Activated CD8-positive, alpha-beta T cell treated with anti-CD3 and anti-CD28 coated beads for 36 hours (primary cell): ENCODE measurements around the gene GALC. TPM values are rescaled to one million over a fixed set of nuclear protein-coding genes. Genes with fewer than 3 reads are reported as not detected.

Experiments used
- ATAC-seq: fragments of 200-7000 bp; cut with Tn5 transposase; one replicate; pipeline ENCODE4 v1.10.0; 2021; ENCODE audit warnings: mild to moderate bottlenecking, moderate library complexity
- CTCF ChIA-PET: fragments of 350-600 bp; sonication (Branson Sonifier 250); formaldehyde crosslinking; loops from one replicate; lab custom pipeline; 2021; ENCODE audit warnings: antibody characterized with exemption; lab: Charles Lee
- POLR2A ChIA-PET: fragments of 350-600 bp; sonication (Branson Sonifier 250); formaldehyde crosslinking; loops from one replicate; lab custom pipeline; 2021; ENCODE audit warnings: antibody characterized with exemption; lab: Charles Lee
- DNase-seq: peaks from one replicate; pipeline ENCODE4 v3.0.0-alpha.2; 2020
- H3K27ac Mint-ChIP-seq: one replicate; pipeline ENCODE4 v1.8.0; 2021; ENCODE audit warnings: mild to moderate bottlenecking, mixed read lengths
- H3K27me3 Mint-ChIP-seq: one replicate; pipeline ENCODE4 v1.8.0; 2021; ENCODE audit warnings: mixed read lengths
- H3K36me3 Mint-ChIP-seq: one replicate; pipeline ENCODE4 v1.8.0; 2021; ENCODE audit warnings: low read depth, mixed read lengths
- H3K4me1 Mint-ChIP-seq: one replicate; pipeline ENCODE4 v1.8.0; 2021; ENCODE audit warnings: low read depth, mixed read lengths
- H3K4me3 Mint-ChIP-seq: one replicate; pipeline ENCODE4 v1.8.0; 2021; ENCODE audit warnings: mild to moderate bottlenecking, moderate library complexity, mixed read lengths
- H3K9me3 Mint-ChIP-seq: one replicate; pipeline ENCODE4 v1.8.0; 2021; ENCODE audit warnings: mixed read lengths
- CTCF ChIP-seq: fragments of 200-600 bp; IDR thresholded peaks from one replicate; pipeline ENCODE4 v1.8.0; 2022; ENCODE audit warnings: antibody characterized with exemption, mild to moderate bottlenecking
- intact Hi-C: fragments of 100-400 bp; cut with micrococcal nuclease; formaldehyde crosslinking; loops from one replicate; pipeline ENCODE4 v1.10.0; 2022
- total RNA-seq, 2 experiments: library from RNA; stranded (reverse); gene quantifications; one replicate each; pipeline ENCODE4 v1.2.3, GENCODE V29; 2021

Gene GALC
- total RNA-seq, 2 experiments from 2014 or later: 8.6 to 11.3 TPM

- H3K36me3 Mint-ChIP-seq: peaks cover 48% of the 10 kb centered on the region
- CTCF ChIA-PET: interaction anchor here (1.0 to 1.5 kb wide), 5 partner anchors 10 to 73 kb away, joined by 3 to 6 read pairs (median 3); no protein-coding TSS in a partner anchor
- H3K27ac Mint-ChIP-seq: no peak overlapping the region
- H3K4me1 Mint-ChIP-seq: peaks cover 46% of the 10 kb centered on the region
- ATAC-seq: no peak
- H3K4me3 Mint-ChIP-seq: no peak overlapping the region
- H3K27me3 Mint-ChIP-seq: no peaks in the 10 kb centered on the region
- H3K9me3 Mint-ChIP-seq: no peaks in the 10 kb centered on the region
- POLR2A ChIA-PET: interaction anchor here (1.5 to 2.9 kb wide), 4 partner anchors 9 to 25 kb away, joined by 6 to 9 read pairs (median 8); partner anchors contain the start of gene GALC
- DNase-seq: no peak
- TF ChIP-seq CTCF: no peak
- intact Hi-C loops: no loop called here
Observed at GRCh38 chr14:88017535-88017934, 24.6 kb upstream of the GALC start.

- ChIA-PET POLR2A (interaction anchor here (1.5 to 2.9 kb wide), 3 partner anchors 10 to 24 kb away, joined by 6 to 9 read pairs (median 9); partner anchors contain the start of gene GALC), CTCF (interaction anchor here (0.9 to 1.9 kb wide), 4 partner anchors 13 to 152 kb away, joined by 3 to 7 read pairs (median 3); no protein-coding TSS in a partner anchor)
- no peaks in the 10 kb centered on the region for H3K9me3 Mint-ChIP-seq
- intact Hi-C loops: no loop called here
- peaks cover 50% of the 10 kb centered on the region for H3K4me1 Mint-ChIP-seq
- H3K4me3 Mint-ChIP-seq: no peak overlapping the region
- H3K27ac Mint-ChIP-seq: no peak overlapping the region
- peaks cover 54% of the 10 kb centered on the region for H3K36me3 Mint-ChIP-seq
- no peak for TF ChIP-seq CTCF
- ATAC-seq (no peak), DNase-seq (no peak)
- no peaks in the 10 kb centered on the region for H3K27me3 Mint-ChIP-seq
Observed at GRCh38 chr14:88016768-88017167, 23.8 kb upstream of the GALC start.

- DNase-seq: peak; percentile 52
- H3K4me3 Mint-ChIP-seq: no peak overlapping the region
- H3K27ac Mint-ChIP-seq: no peak overlapping the region
- ChIA-PET CTCF (interaction anchor here (0.7 to 2.5 kb wide), 18 partner anchors 9 to 175 kb away, joined by 3 to 10 read pairs (median 7); partner anchors contain the start of gene GPR65), POLR2A (interaction anchor here (0.6 to 1.6 kb wide), 6 partner anchors 8 to 176 kb away, joined by 3 to 5 read pairs (median 3); partner anchors contain the start of gene GALC)
- TF ChIP-seq CTCF: peak; percentile 49
- H3K4me1 Mint-ChIP-seq: peaks cover 65% of the 10 kb centered on the region
- intact Hi-C loops: no loop called here
- no peaks in the 10 kb centered on the region for H3K9me3 Mint-ChIP-seq
- no peaks in the 10 kb centered on the region for H3K27me3 Mint-ChIP-seq
- peaks cover 69% of the 10 kb centered on the region for H3K36me3 Mint-ChIP-seq
- ATAC-seq: peak; percentile 70
Observed at GRCh38 chr14:88013750-88014349, 20.9 kb upstream of the GALC start.

GRCh38 chr14:88012495-88012894 lies 19.5 kb upstream of the GALC start:
- peak overlapping the region; percentile 12 for H3K27ac Mint-ChIP-seq
- ChIA-PET CTCF (interaction anchor here (1.0 to 2.1 kb wide), 5 partner anchors 17 to 67 kb away, joined by 4 to 8 read pairs (median 4); partner anchors contain the start of gene GALC), POLR2A (interaction anchor here (1.1 kb wide), 1 partner anchor 19 kb away, joined by 3 read pairs; no protein-coding TSS in a partner anchor)
- no peak for DNase-seq
- no peak for TF ChIP-seq CTCF
- intact Hi-C loops: no loop called here
- no peak for ATAC-seq
- no peaks in the 10 kb centered on the region for H3K27me3 Mint-ChIP-seq
- peaks cover 67% of the 10 kb centered on the region for H3K4me1 Mint-ChIP-seq
- H3K9me3 Mint-ChIP-seq: no peaks in the 10 kb centered on the region
- H3K36me3 Mint-ChIP-seq: peaks cover 68% of the 10 kb centered on the region
- H3K4me3 Mint-ChIP-seq: no peak overlapping the region

- intact Hi-C loops: no loop called here
- Mint-ChIP-seq H3K9me3 (no peaks in the 10 kb centered on the region), H3K27me3 (no peaks in the 10 kb centered on the region), H3K27ac (peak overlapping the region; percentile 69), H3K4me3 (peak overlapping the region; percentile 18), H3K36me3 (peaks cover 66% of the 10 kb centered on the region), H3K4me1 (peaks cover 58% of the 10 kb centered on the region)
- ATAC-seq (no peak), DNase-seq (no peak)
- ChIA-PET POLR2A (no interaction called here), CTCF (interaction anchor here (1.5 kb wide), 1 partner anchor 66 kb away, joined by 5 read pairs; no protein-coding TSS in a partner anchor)
- no peak for TF ChIP-seq CTCF
Observed at GRCh38 chr14:88010331-88010730, 17.3 kb upstream of the GALC start.
